ENCODE data around the gene GRAMD2A.

GRAMD2A gene

GRCh38 chr15:72183781-72184164 lies 13.8 kb downstream of the GRAMD2A start:
- TF ChIP-seq REST (IDR thresholded peaks at IDR 0.05; ENCODE audit: insufficient read depth in 1 of 2, low read depth in 2 of 2, low read length in 2 of 2) (no peak), FOXP2 (optimal IDR thresholded peaks at IDR 0.05; ENCODE audit: borderline replicate concordance, extremely low read depth, extremely low read length, insufficient read depth) (no peak), POLR2AphosphoS5 (IDR thresholded peaks at IDR 0.05; ENCODE audit: low read depth, low read length) (no peak), TAF1 (IDR thresholded peaks at IDR 0.05; ENCODE audit: borderline replicate concordance, insufficient read depth, low read length) (no peak), SIN3A (IDR thresholded peaks at IDR 0.05; ENCODE audit: borderline replicate concordance, insufficient read depth, low read length) (no peak)

- no peak for TF ChIP-seq TAF1 (IDR thresholded peaks at IDR 0.05; ENCODE audit: borderline replicate concordance, insufficient read depth, low read length)
- TF ChIP-seq POLR2AphosphoS5 (IDR thresholded peaks at IDR 0.05; ENCODE audit: low read depth, low read length) = no peak
- TF ChIP-seq FOXP2 (optimal IDR thresholded peaks at IDR 0.05; ENCODE audit: borderline replicate concordance, extremely low read depth, extremely low read length, insufficient read depth) = no peak
- TF ChIP-seq SIN3A (IDR thresholded peaks at IDR 0.05; ENCODE audit: borderline replicate concordance, insufficient read depth, low read length) = no peak
- no peak for TF ChIP-seq REST (IDR thresholded peaks at IDR 0.05; ENCODE audit: insufficient read depth in 1 of 2, low read depth in 2 of 2, low read length in 2 of 2)
Measured at GRCh38 chr15:72182673-72183072, 14.9 kb downstream of the GRAMD2A start.

GRCh38 chr15:72182244-72182643 lies 15.3 kb downstream of the GRAMD2A start:
- no peak for TF ChIP-seq TAF1 (IDR thresholded peaks at IDR 0.05; ENCODE audit: borderline replicate concordance, insufficient read depth, low read length)
- no peak for TF ChIP-seq POLR2AphosphoS5 (IDR thresholded peaks at IDR 0.05; ENCODE audit: low read depth, low read length)
- no peak for TF ChIP-seq SIN3A (IDR thresholded peaks at IDR 0.05; ENCODE audit: borderline replicate concordance, insufficient read depth, low read length)
- no peak for TF ChIP-seq REST (IDR thresholded peaks at IDR 0.05; ENCODE audit: insufficient read depth in 1 of 2, low read depth in 2 of 2, low read length in 2 of 2)
- TF ChIP-seq FOXP2 (optimal IDR thresholded peaks at IDR 0.05; ENCODE audit: borderline replicate concordance, extremely low read depth, extremely low read length, insufficient read depth) = no peak

- TF ChIP-seq SIN3A (IDR thresholded peaks at IDR 0.05; ENCODE audit: borderline replicate concordance, insufficient read depth, low read length) (no peak), REST (IDR thresholded peaks at IDR 0.05; ENCODE audit: insufficient read depth in 1 of 2, low read depth in 2 of 2, low read length in 2 of 2) (no peak), FOXP2 (optimal IDR thresholded peaks at IDR 0.05; ENCODE audit: borderline replicate concordance, extremely low read depth, extremely low read length, insufficient read depth) (no peak), TAF1 (IDR thresholded peaks at IDR 0.05; ENCODE audit: borderline replicate concordance, insufficient read depth, low read length) (no peak), POLR2AphosphoS5 (IDR thresholded peaks at IDR 0.05; ENCODE audit: low read depth, low read length) (no peak)
Measured at GRCh38 chr15:72180761-72181324, 16.7 kb downstream of the GRAMD2A start.
